Left lung (tissue), 10 donors: ENCODE data around the gene ELOVL5. TPM values are rescaled to one million over a fixed set of nuclear protein-coding genes. Genes with fewer than 3 reads are reported as not detected.

Experiments used
- ATAC-seq: fragments of 200-7000 bp; cut with Tn5 transposase; one replicate; pipeline ENCODE4 v1.9.1; 2020; ENCODE audit warnings: moderate library complexity
- DNase-seq, 4 donors: peaks; one replicate each; pipeline ENCODE4 v3.0.0-alpha.2; 2013 to 2020
- H3K27ac ChIP-seq, 2 donors: fragments of 200-600 bp; sonication (generic) in 1 of 2; one replicate each; pipeline versions ENCODE4 v1.5.0 to v1.8.0; 2020 to 2021
- H3K27me3 ChIP-seq, 2 donors: fragments of 200-600 bp; sonication (generic) in 1 of 2; one replicate each; pipeline versions ENCODE4 v1.5.0 to v1.8.0; 2020 to 2021
- H3K36me3 ChIP-seq, 2 donors: fragments of 200-600 bp; sonication (generic) in 1 of 2; one replicate each; pipeline versions ENCODE4 v1.5.0 to v1.8.0; 2020 to 2021
- H3K4me1 ChIP-seq, 2 donors: fragments of 200-600 bp; one replicate each; pipeline ENCODE4 v1.8.0; 2021
- H3K4me3 ChIP-seq, 2 donors: fragments of 200-600 bp; sonication (generic) in 1 of 2; one replicate each; pipeline versions ENCODE4 v1.5.0 to v1.8.0; 2020 to 2021; ENCODE audit warnings: mild to moderate bottlenecking in 1 of 2
- H3K9me3 ChIP-seq, 2 donors: fragments of 200-600 bp; sonication (generic) in 1 of 2; one replicate each; pipeline versions ENCODE4 v1.5.0 to v1.8.0; 2020 to 2021
- intact Hi-C, 2 donors: fragments of 100-400 bp; cut with DNase I; formaldehyde crosslinking; loops; one replicate each; pipeline versions ENCODE4 v1.11.2 to v1.14.2; 2022
- microRNA-seq, 2 donors: library from miRNA; unstranded; fragments of <30 nt; microRNA quantifications; one replicate each; pipeline ENCODE4, GENCODE V29; 2019
- polyA plus RNA-seq, 6 donors: library from polyadenylated mRNA; unstranded; fragments of 120-200 nt; gene quantifications; one replicate each; pipeline ENCODE4 v1.2.1, GENCODE V29; 2013; ENCODE audit not compliant: insufficient read length in 6 of 6
- total RNA-seq, 2 donors: library from RNA; stranded (reverse); fragmentation: NEBNext Ultra II Directional; extraction: Animal tissue kit (Norgen Biotek cat#: 25700); gene quantifications; one replicate each; pipeline ENCODE4 v1.2.1, GENCODE V29; 2021
- TF ChIP-seq, protein P1 (sequence below), 2 donors: fragments of 200-600 bp; sonication (generic) in 1 of 2; IDR thresholded peaks; one replicate each; pipeline versions ENCODE4 v1.5.0 to v1.8.0; 2021; ENCODE audit warnings: antibody characterized with exemption in 2 of 2
- donor health status: DM: no; HTN: yes; CAD: no.
- donor health status: DM: no; HTN: no; CAD: no.

ELOVL5 gene
- total and polyA plus RNA-seq, 8 donors: 54.3 to 132 (median 61.5) TPM

DNA sequence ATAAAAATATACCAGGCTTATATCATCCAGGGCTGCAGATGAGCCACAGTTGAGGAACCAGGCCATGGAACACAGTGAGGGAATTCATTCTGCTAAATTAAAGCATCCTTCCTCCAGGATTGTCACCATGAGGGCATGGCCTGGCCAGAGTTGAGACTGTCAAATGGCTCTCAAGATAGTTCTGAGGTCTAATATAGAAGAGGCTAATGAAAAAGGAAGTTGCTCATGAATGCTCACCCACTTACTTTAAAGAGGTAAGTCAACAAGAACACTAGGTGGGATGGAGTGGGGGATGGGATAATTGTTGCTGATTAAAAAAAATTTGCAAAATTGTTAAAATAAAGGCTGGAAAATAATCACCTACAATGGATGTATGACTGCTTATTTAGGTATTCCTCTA lies 128.1 kb downstream of the ELOVL5 start:
- DNase-seq (no peak), ATAC-seq (no peak)
- intact Hi-C loops: no loop called here
- Histone ChIP-seq H3K4me3 (no peak overlapping the region), H3K4me1 (no peaks in the 10 kb centered on the region), H3K27me3 (no peaks in the 10 kb centered on the region), H3K36me3 (no peaks in the 10 kb centered on the region), H3K9me3 (no peaks in the 10 kb centered on the region), H3K27ac (no peak overlapping the region)
- TF ChIP-seq, protein P1, sequence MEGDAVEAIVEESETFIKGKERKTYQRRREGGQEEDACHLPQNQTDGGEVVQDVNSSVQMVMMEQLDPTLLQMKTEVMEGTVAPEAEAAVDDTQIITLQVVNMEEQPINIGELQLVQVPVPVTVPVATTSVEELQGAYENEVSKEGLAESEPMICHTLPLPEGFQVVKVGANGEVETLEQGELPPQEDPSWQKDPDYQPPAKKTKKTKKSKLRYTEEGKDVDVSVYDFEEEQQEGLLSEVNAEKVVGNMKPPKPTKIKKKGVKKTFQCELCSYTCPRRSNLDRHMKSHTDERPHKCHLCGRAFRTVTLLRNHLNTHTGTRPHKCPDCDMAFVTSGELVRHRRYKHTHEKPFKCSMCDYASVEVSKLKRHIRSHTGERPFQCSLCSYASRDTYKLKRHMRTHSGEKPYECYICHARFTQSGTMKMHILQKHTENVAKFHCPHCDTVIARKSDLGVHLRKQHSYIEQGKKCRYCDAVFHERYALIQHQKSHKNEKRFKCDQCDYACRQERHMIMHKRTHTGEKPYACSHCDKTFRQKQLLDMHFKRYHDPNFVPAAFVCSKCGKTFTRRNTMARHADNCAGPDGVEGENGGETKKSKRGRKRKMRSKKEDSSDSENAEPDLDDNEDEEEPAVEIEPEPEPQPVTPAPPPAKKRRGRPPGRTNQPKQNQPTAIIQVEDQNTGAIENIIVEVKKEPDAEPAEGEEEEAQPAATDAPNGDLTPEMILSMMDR (IDR thresholded peaks at IDR 0.05): no peak

Small RNAs within 50 kb of the gene (microRNA-seq; reads per million reads assigned to microRNA genes)
- 0 reads per million in 2 donors for gene MIR5685

Other genes starting within 250 kb of the ELOVL5 start
- gene GCM1, start 200.1 kb downstream of the ELOVL5 start, total RNA-seq: under 1 TPM in 1 of 2 donors, not detected in 1; 0.18 TPM
- gene GCM1, start 200.1 kb downstream of the ELOVL5 start, polyA plus RNA-seq: under 1 TPM in 1 of 6 donors, not detected in 5; 0.06 TPM
- 10 to 100 TPM; 20.8 to 23.2 TPM for gene GCLC, start 196.2 kb upstream of the ELOVL5 start, total RNA-seq
- 10 to 100 TPM; 30.7 to 41.5 (median 37.7) TPM for gene GCLC, start 196.2 kb upstream of the ELOVL5 start, polyA plus RNA-seq